HUDEP-2 (cell line): ENCODE results near the gene ADCY7.

Experiments
- DNase-seq, 76 experiments: peaks; one replicate each; lab custom pipeline; 2025; ENCODE audit not compliant: unreplicated experiment in 76 of 76; lab: John Stamatoyannopoulos, UW

The ADCY7 gene

GRCh38 chr16:50309527-50310307 lies 43.4 kb downstream of the ADCY7 start:
- no peak for DNase-seq

- DNase-seq = no peak
These were observed 44.2 kb downstream of the ADCY7 start for GRCh38 chr16:50310308-50311133.

GRCh38 chr16:50311134-50311528 lies 44.8 kb downstream of the ADCY7 start:
- DNase-seq = no peak

GRCh38 chr16:50311891-50312501 lies 45.6 kb downstream of the ADCY7 start:
- DNase-seq = no peak

GRCh38 chr16:50313596-50314478 lies 47.5 kb downstream of the ADCY7 start:
- peak in 64 of 76 experiments; percentile 8 to 81 (median 58) for DNase-seq

GRCh38 chr16:50314665-50315064 lies 48.3 kb downstream of the ADCY7 start:
- DNase-seq = no peak

GRCh38 chr16:50315346-50315997 lies 49.1 kb downstream of the ADCY7 start:
- no peak for DNase-seq

- no peak for DNase-seq
These were observed 49.9 kb downstream of the ADCY7 start for GRCh38 chr16:50316102-50316847.

- DNase-seq = no peak
These were observed 50.7 kb downstream of the ADCY7 start for GRCh38 chr16:50316848-50317630.

- DNase-seq = no peak
These were observed 52.6 kb downstream of the ADCY7 start for GRCh38 chr16:50318796-50319578.

- no peak for DNase-seq
These were observed 54.0 kb downstream of the ADCY7 start for GRCh38 chr16:50320310-50320709.

GRCh38 chr16:50322333-50322732 lies 56.0 kb downstream of the ADCY7 start:
- DNase-seq = no peak

- DNase-seq = peak in 4 of 76 experiments; percentile 12 to 26 (median 18)
These were observed 57.1 kb downstream of the ADCY7 start for GRCh38 chr16:50323335-50324011.

GRCh38 chr16:50324345-50324744 lies 58.0 kb downstream of the ADCY7 start:
- no peak for DNase-seq

- no peak for DNase-seq
These were observed 59.9 kb downstream of the ADCY7 start for GRCh38 chr16:50326264-50326663.

GRCh38 chr16:50326835-50327465 lies 60.6 kb downstream of the ADCY7 start:
- DNase-seq = peak in 17 of 76 experiments; percentile 3 to 55 (median 20)
